GM12801 (cell line): Measurements from ENCODE around the gene ELP4.

Source experiments
- CTCF ChIP-seq: IDR thresholded peaks from one replicate; pipeline ENCODE4 v1.5.1; 2011; ENCODE audit warnings: control low read depth; ENCODE audit not compliant: insufficient read length; ENCODE audit errors: extremely low read depth

ELP4 gene

GRCh38 chr11:31770011-31770700, 260.6 kb downstream of the ELP4 start:
- TF ChIP-seq CTCF = no peak

GRCh38 chr11:31772412-31772811, 262.8 kb downstream of the ELP4 start:
- TF ChIP-seq CTCF = no peak

GRCh38 chr11:31779374-31779791, 269.8 kb downstream of the ELP4 start:
- TF ChIP-seq CTCF = no peak

- TF ChIP-seq CTCF = no peak
Observed at GRCh38 chr11:31780078-31780477, 270.5 kb downstream of the ELP4 start.

- TF ChIP-seq CTCF = no peak
Observed at GRCh38 chr11:31780480-31780971, 271.0 kb downstream of the ELP4 start.

GRCh38 chr11:31782257-31782656, 272.7 kb downstream of the ELP4 start:
- no peak for TF ChIP-seq CTCF

- no peak for TF ChIP-seq CTCF
Observed at GRCh38 chr11:31783252-31783651, 273.7 kb downstream of the ELP4 start.

GRCh38 chr11:31784611-31785010, 275.0 kb downstream of the ELP4 start:
- TF ChIP-seq CTCF = no peak
